Activated T-helper 1 cell treated with anti-CD3 and anti-CD28 coated beads, Interleukin-2, amount 50 U/mL, for 16 hours (primary cell): ENCODE data around the gene CCN6.
A peak's percentile ranks its signal among the peaks of the same experiment; 100 is the strongest.
"Not testable (repeated sequence)": the region's sequence is repeated elsewhere in the genome, so short reads cannot be mapped to it uniquely, and the experiment has no call there.

Experiments
- DNase-seq, 2 donors: peaks; one replicate each; pipeline ENCODE4 v3.0.0-alpha.2; 2020; ENCODE audit warnings: low read depth in 1 of 2, low spot score in 1 of 2

Gene CCN6

GRCh38 chr6:112049996-112050395 lies 3.9 kb upstream of the CCN6 start:
- DNase-seq: no peak

- DNase-seq: no peak
Observed at GRCh38 chr6:112050429-112050828, 3.5 kb upstream of the CCN6 start.

DNA sequence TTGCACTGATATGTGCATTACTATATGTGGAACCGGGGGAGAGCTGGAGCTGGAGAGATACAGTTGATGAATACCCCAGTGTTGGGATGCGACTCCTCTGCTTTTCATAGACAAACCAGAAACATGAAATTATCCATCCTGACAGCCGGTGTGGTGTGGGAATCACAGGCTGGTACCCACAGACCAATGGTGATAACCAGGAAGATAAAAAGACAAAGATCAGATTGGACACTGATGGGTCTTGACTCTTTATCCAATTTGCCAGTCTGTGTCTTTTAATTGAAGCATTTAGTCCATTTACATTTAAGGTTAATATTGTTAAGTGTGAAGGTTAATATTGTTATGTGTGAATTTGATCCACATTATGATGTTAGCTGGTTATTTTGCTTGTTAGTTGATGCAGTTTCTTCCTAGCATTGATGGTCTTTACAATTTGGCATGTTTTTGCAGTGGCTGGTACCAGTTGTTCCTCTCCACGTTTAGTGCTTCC lies 2.6 kb upstream of the CCN6 start:
- not testable (repeated sequence) for DNase-seq

DNA sequence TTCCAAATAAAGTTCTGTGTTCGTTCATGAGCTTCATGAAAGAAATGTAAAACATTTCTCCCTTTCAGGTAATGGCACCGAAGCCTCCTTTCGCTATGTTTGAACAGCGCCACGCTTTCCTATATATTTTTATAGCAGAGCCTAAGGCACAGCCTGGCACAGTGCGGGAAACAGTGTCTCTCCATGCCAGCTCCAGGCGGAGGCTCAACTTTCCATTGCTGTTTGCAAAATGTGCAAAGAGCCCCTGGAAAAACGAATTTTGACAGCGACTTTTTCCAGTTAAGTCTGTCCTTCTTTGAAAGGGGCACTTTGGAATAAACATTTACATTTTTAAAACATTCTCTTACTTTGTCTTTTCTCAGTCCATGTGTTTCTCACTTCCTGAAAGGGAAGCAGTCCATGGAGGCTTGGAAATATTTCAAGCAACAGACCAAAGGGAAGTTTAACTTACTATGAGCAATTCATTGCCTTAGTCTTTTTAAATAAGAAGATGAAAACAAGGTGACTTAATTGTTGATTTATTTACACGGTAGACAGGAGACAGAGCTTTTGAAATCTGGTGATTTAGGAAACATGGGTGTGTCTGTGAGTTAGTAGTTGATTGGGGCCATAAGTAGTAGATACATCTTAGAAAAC lies 769 bp downstream of the CCN6 start:
- no peak for DNase-seq

- DNase-seq: no peak
Observed at GRCh38 chr6:112058243-112059032, 4.5 kb downstream of the CCN6 start.

- DNase-seq: no peak
Observed at GRCh38 chr6:112061605-112062004, 7.7 kb downstream of the CCN6 start.

- no peak for DNase-seq
Observed at GRCh38 chr6:112062966-112063365, 9.1 kb downstream of the CCN6 start.

- no peak for DNase-seq
Observed at GRCh38 chr6:112065426-112065986, 11.6 kb downstream of the CCN6 start.

GRCh38 chr6:112066606-112067005 lies 12.7 kb downstream of the CCN6 start:
- DNase-seq: no peak

DNA sequence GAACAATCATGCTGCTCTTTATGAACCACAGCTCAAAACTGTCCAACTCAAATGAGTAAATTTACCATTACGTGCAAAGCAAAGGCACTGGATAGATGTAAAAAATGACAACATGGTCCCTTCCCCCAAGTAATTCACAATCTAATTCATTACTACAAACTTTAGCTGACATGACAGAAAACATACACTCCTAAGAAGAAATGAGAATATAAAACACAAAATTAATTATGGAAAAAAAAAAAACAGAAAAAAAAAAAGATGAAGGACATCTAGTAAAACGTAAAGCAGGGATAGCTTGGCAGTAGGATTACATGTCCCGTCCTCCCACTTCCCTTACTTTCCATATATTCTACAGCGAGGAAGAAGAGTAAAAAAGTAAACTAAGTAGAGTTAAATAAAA lies 27.7 kb downstream of the CCN6 start:
- no peak for DNase-seq

DNA sequence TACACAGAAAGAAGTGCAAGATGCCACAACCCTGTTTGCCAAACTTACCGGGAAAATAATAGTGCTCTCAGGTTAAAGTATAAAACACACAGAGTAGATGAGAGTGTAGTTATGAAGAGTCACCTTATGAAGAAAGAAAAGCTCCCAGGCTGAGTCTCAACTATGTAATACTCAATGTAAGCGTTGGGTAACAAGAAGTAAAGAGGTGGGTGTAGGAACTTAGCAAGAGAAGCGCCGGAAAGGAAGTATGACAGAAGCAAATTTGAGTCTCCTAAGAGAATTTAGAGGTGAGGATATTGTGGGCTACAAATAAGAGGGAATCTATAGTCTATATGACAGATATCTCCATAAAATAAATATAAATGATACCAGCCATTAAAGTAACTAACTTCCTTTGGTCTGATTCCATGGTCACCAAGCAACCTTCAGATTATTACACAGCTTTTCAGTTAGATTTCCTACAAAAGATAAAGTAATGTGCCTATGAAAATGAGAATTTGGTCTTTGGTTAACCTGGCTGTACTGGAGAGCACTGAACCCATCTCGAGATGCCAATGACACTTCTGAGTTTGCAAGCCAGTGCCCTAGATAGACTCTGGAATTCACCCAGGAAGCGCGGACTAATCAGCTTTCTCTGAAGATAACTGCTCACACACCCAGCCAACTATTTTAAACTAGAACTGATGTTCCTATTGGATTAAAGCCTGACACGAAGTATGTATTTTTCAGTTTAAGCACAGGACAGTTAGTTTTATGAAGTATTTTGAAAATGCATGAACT lies 31.6 kb downstream of the CCN6 start:
- no peak for DNase-seq

DNA sequence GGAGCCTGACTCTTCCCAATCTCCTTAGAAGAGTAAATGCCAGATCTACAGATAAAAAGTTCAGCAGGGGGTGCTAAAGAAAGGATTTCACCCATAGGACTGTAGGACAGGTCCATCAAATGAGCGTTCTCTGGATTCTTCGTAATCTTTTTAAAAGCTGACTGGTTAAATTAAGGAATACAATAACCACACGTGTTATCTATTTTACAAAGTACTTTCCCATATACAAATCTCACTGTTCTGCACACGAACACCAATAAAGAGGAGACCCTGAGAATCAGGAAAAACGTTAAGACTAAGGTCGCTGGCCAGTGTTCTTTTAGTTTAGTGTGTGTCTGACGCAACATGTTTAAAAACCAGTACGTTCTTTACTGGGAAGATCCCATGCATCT lies 32.8 kb downstream of the CCN6 start:
- no peak for DNase-seq

DNA sequence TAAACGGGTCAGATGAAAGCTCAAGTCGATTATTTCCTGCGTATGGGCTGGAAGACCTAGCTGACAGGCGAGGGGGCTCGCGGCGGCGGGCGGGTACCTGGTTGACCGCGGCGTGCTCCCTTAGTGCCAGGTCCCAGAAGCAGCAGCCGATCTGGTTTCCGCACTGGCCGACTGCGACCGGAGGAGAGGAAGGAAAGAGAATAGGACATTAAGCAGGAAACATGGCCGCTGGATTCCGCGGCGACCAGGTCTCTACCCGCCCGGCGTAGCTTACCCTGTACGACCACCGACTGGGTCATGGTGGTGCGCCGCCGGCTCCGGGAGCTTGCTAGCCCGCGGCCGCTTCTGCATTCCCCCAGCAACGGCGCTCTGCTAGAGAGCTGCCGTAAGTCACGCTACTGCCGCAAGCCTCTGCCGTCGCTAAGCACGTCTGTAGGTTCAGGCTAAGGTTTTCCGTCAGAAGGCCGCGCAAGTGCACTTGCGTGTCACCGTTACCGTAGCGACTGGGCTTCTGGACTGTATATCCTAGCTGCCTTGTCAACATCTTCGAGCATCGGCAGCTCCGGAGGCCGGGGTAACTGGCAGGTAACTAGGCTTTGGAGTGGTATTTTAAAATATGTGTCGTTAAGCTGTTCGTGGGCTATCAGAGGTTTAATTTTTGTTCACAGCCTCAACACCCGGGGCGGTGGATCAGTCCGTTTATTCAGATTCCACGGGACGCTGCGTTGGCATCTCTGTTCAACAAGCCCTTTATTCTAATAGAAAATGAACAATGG lies 33.4 kb downstream of the CCN6 start, which contains the start of the genes FAM229B and TUBE1:
Gene FAM229B (plus strand): TSS at position 456 of the 776 bp plus-strand sequence. CDS start 11,693 bp downstream, outside the sequence.
Gene TUBE1 (minus strand): TSS at position 347 of the 776 bp plus-strand sequence. CDS start 48 bp downstream, at position 299.
- DNase-seq: peak; percentile 71 to 77

DNA sequence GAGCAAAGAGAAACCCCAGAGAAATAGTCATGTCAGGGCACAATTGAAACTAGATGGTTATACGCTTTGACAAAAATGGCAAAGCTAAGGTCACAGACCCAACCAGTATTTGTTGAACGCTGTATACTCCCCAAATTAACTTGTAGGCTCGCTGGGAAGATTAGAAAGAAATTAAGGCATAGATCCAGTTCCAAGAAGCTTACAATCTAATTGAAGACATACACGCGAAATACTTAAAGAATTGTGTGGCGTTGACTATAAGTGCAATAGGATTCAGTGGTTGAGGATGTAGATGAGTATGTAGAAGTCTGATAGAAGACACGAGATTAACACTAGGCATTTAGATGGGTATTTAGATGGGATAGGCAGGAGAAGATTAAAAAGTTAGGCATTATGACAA lies 34.0 kb downstream of the CCN6 start:
- DNase-seq: no peak

- no peak for DNase-seq
Observed at GRCh38 chr6:112096901-112097300, 43.0 kb downstream of the CCN6 start.

- DNase-seq: no peak
Observed at GRCh38 chr6:112100561-112100960, 46.7 kb downstream of the CCN6 start.

- DNase-seq: not testable (repeated sequence)
Observed at GRCh38 chr6:112106026-112106425, 52.1 kb downstream of the CCN6 start.

DNA sequence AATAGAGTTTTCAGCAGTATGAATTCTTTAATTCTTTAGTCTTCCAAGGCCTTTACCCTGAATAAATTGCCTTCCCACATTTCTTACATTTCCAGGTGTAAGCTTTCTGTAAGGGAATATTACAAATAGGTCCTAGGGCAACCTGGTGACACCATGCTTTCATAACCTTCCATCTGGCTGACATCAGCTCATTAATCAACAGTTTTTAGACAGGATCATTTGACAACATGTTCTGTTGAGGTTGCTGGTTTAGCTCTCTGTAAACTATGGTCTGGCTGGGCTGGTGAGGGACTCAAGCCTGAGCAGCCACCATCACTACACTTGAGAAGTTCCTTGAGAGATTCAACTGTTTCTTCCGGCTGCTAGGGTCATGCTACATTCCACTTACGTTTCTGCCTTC lies 52.7 kb downstream of the CCN6 start:
- no peak for DNase-seq

GRCh38 chr6:112109262-112109661 lies 55.4 kb downstream of the CCN6 start:
- DNase-seq: no peak

DNA sequence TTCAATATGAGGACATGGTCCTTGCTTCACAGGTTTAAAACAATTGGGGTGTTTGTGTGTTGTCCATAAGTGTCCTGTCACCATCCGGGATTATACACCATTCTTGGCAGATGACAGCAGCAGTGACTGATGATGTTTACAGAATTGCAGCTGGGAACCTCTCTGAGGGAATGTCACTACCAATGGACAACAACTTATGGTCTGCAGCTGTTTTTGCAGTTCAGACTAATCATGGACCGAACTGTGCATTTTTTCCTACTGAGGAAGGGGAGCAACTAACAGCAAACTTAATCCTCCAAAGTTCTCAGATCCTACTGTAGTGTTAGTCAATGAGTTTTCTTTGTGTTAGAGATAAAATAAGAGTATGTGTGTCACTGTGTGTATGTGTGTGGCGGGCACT lies 59.5 kb downstream of the CCN6 start:
- no peak for DNase-seq
